ENCODE data around the gene TRAM1L1. TPM values are rescaled to one million over a fixed set of nuclear protein-coding genes. Genes with fewer than 3 reads are reported as not detected.

The TRAM1L1 gene
- 0.40 and 0.57 TPM in 2 replicates for total RNA-seq

DNA sequence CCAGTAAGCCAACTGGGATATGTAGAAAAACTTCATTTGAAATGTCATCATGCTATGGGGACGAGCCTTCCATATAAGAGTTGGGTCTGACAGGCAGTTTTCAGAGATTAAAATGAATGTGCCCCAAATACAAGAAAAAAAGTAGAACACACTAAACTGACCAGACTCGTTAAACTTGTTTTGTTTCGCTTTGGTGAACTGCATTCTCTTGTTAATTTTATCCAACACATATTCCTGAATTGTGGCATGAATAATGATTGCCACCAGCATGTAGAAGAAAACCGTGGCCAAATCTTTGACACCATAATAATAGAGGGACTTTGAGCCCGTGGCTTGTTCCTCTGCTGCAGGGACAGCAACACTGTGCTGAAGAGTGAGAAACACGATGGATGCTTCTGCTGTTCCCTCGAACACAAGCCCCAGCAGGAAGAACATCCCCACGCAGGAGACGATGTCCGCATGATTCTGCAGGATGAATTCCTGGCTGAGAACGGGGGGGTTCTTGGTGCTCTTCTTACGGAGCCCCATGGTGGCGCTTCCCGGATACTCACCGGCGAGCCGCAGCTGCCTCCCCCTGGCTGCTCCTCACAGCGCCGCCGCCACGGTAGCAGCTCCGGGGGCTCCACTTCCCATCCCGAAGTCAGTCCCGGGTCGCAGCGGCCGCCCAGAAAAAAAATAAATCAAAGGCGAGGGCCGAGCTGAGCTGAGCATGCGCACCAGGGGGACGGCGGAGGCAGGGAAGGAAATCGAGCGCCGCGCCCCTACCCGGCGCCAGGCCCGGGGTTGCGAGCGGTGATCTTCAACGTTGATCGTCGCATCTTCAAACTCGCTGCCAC lies at the start of gene TRAM1L1:
Gene TRAM1L1 (minus strand): TSS at position 711 of the 836 bp plus-strand sequence. CDS start 183 bp downstream, at position 528.

